BJ (cell line): ENCODE measurements around the gene SELENOI. TPM values are rescaled to one million over a fixed set of nuclear protein-coding genes. Genes with fewer than 3 reads are reported as not detected.
A peak's percentile ranks its signal among the peaks of the same experiment; 100 is the strongest.
"Not testable (repeated sequence)": the region's sequence is repeated elsewhere in the genome, so short reads cannot be mapped to it uniquely, and the experiment has no call there.

Experiments
- CTCF ChIA-PET: fragments of 350-600 bp; formaldehyde crosslinking; extraction: SDS; loops from one replicate; lab custom pipeline; 2021; ENCODE audit warnings: antibody characterized with exemption, inconsistent platforms; lab: Yijun Ruan, JAX
- POLR2A ChIA-PET: fragments of 300-600 bp; sonication (Branson Sonifier 250); formaldehyde crosslinking; extraction: SDS; loops from one replicate; lab custom pipeline; 2021; ENCODE audit warnings: antibody characterized with exemption; lab: Charles Lee
- DNase-seq: peaks from one replicate; pipeline ENCODE4 v3.0.0-alpha.2; 2011; ENCODE audit warnings: low read depth
- H3K27me3 ChIP-seq: 2 replicates; pipeline ENCODE4 v1.6.0; 2011; ENCODE audit warnings: low read length; ENCODE audit not compliant: control insufficient read depth, insufficient read depth
- H3K36me3 ChIP-seq: 2 replicates; pipeline ENCODE4 v1.5.1; 2011; ENCODE audit warnings: low read length; ENCODE audit not compliant: control insufficient read depth, insufficient read depth
- H3K4me3 ChIP-seq: 2 replicates; pipeline ENCODE4 v1.5.1; 2011; ENCODE audit warnings: low read depth, mild to moderate bottlenecking, control low read depth, low read length
- CTCF ChIP-seq: IDR thresholded peaks from 2 replicates; pipeline ENCODE4 v1.5.1; 2011; ENCODE audit warnings: low read depth, mild to moderate bottlenecking, control low read depth, inconsistent platforms, low read length, moderate library complexity; ENCODE audit not compliant: insufficient read depth
- polyA plus RNA-seq: library from polyadenylated mRNA; depleted of rRNA; stranded (reverse); fragments of >200 nt; gene quantifications from 2 replicates; pipeline ENCODE4 v1.2.3, GENCODE V29; 2011

Gene SELENOI
- polyA plus RNA-seq, 1 experiment = 9.5 TPM

DNA sequence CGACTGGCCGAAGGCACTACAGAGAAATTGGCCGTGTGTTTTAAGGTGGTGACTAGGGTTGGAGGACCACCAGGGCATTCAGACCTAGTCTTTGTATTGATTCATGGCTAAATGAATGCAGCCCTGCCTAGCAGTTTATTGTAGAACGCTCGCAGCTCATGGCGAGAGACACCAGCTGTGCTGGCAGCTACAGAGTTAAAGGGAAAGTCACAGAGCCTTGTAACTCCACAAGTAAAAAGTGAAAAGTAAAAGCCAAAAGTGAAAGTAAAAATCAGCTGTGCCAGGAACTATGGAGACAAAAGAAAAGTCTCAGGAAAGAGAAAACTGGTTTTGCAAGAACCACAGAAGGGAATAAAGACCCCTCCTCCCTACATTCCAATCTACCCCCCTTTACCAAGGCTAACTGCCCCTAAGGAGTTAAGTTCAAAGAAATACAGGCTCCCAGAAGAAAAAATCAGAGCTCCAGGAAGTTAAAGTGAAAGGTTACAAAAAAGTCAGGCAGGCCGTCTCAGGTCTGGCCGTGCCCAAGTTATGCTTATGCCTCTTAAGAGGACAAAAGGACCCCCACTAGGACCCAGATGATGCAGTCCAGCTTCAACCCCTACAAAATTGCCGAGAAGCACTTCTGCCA lies 46.4 kb upstream of the SELENOI start:
- Histone ChIP-seq H3K27me3 (no peaks in the 10 kb centered on the region), H3K4me3 (peak overlapping the region; percentile 36), H3K36me3 (no peaks in the 10 kb centered on the region)
- POLR2A ChIA-PET = no interaction called here
- no peak for TF ChIP-seq CTCF
- no peak for DNase-seq
- CTCF ChIA-PET = interaction anchor here (0.6 to 1.3 kb wide), 5 partner anchors 16 to 717 kb away, joined by 3 to 6 read pairs (median 3); partner anchors contain the start of genes HADHA and HADHB

DNA sequence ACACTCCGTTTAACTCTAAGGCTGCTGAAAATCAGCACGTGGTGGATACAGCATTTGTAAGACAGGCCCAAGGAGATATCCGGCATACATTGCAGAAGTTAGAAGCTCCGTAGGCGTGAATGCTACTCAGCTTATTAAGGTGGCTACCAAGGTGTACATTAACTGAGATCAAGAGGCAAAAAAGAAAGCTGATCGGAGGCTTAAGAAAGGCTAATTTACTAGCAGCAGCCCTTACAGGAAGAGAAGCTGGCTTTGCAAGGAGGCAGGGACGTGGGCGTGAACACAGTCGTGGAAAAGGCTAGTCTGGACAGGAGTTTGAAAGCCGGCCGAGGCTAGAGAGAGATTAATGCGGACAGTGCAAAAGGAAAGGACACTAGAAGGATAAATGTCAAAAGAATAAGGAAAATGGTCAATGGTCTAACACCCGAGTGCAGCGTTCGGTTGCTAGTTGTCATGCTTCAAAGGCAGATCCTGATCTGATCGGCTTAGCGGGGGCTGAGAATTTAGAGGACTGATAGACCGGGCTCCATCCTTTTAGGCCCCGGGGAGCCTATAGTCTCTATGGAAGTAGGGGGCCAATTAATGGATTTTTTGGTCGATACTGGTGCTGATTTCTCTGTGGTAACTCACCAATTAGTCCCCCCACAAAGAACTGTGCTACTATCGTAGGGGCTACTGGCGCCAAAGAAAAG lies 45.6 kb upstream of the SELENOI start:
- POLR2A ChIA-PET = no interaction called here
- 0 out of 2 replicates have a peak, but pooled peaks cover 2% of the 10 kb centered on the region for H3K27me3 ChIP-seq
- CTCF ChIA-PET = interaction anchor here (0.6 to 1.3 kb wide), 4 partner anchors 15 to 56 kb away, joined by 3 to 6 read pairs (median 4); partner anchors contain the start of genes HADHA and HADHB
- no peaks in the 10 kb centered on the region for H3K36me3 ChIP-seq
- TF ChIP-seq CTCF = no peak
- no peak for DNase-seq
- peak overlapping the region; percentile 36; the same call in 1 of the 2 replicates for H3K4me3 ChIP-seq

DNA sequence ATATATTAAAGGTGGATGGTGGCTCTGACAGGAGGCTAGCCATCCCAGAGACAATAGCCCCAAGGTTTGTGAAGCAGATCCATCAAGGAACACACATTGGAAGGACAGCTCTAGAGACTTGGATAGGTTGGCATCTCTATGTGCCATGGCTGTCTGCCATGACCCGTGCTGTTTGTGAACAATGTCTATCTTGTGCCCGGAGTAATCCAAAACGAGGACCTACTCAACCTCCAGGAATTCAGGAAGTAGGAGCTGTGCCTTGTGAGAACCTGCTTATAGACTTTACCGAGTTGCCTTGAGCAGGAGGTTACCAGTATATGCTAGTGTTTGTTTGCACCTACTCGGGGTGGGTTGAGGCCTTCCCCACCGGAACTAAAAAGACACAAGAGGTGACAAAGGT lies 43.1 kb upstream of the SELENOI start:
- ChIA-PET CTCF (no interaction called here), POLR2A (no interaction called here)
- Histone ChIP-seq H3K36me3 (no peaks in the 10 kb centered on the region), H3K27me3 (0 out of 2 replicates have a peak, but pooled peaks cover 2% of the 10 kb centered on the region), H3K4me3 (no peak overlapping the region)
- no peak for TF ChIP-seq CTCF
- no peak for DNase-seq

GRCh38 chr2:26305094-26305493 lies 40.8 kb upstream of the SELENOI start:
- POLR2A ChIA-PET, H3K27me3 ChIP-seq, H3K36me3 ChIP-seq, H3K4me3 ChIP-seq, CTCF ChIA-PET, DNase-seq: not testable (repeated sequence)

GRCh38 chr2:26305540-26305939 lies 40.4 kb upstream of the SELENOI start:
- no peak for TF ChIP-seq CTCF
- H3K27me3 ChIP-seq = 0 out of 2 replicates have a peak, but pooled peaks cover 2% of the 10 kb centered on the region
- ChIA-PET CTCF (no interaction called here), POLR2A (no interaction called here)
- no peak overlapping the region for H3K4me3 ChIP-seq
- no peaks in the 10 kb centered on the region for H3K36me3 ChIP-seq
- DNase-seq = no peak
